ENCODE measurements around the gene OLFML1.

OLFML1 gene

DNA sequence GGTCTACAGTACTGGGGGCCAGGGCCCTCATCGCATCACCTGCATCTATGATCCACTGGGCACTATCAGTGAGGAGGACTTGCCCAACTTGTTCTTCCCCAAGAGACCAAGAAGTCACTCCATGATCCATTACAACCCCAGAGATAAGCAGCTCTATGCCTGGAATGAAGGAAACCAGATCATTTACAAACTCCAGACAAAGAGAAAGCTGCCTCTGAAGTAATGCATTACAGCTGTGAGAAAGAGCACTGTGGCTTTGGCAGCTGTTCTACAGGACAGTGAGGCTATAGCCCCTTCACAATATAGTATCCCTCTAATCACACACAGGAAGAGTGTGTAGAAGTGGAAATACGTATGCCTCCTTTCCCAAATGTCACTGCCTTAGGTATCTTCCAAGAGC, 24.7 kb downstream of the OLFML1 start:
- TF ChIP-seq, protein P1, sequence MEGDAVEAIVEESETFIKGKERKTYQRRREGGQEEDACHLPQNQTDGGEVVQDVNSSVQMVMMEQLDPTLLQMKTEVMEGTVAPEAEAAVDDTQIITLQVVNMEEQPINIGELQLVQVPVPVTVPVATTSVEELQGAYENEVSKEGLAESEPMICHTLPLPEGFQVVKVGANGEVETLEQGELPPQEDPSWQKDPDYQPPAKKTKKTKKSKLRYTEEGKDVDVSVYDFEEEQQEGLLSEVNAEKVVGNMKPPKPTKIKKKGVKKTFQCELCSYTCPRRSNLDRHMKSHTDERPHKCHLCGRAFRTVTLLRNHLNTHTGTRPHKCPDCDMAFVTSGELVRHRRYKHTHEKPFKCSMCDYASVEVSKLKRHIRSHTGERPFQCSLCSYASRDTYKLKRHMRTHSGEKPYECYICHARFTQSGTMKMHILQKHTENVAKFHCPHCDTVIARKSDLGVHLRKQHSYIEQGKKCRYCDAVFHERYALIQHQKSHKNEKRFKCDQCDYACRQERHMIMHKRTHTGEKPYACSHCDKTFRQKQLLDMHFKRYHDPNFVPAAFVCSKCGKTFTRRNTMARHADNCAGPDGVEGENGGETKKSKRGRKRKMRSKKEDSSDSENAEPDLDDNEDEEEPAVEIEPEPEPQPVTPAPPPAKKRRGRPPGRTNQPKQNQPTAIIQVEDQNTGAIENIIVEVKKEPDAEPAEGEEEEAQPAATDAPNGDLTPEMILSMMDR (IDR thresholded peaks at IDR 0.05; ENCODE audit: borderline replicate concordance, control extremely low read depth, extremely low read depth, insufficient read depth, missing control alignments), result no peak
- in situ Hi-C loops (cut with MboI; ENCODE audit: low sequenced_read_pairs, unreplicated experiment), result loop anchor here (25.0 kb wide), 1 partner anchor 477 kb away; the partner anchor contains the start of gene EIF3F
- DNase-seq (ENCODE audit: low spot score), result no peak

- TF ChIP-seq, protein P1 (IDR thresholded peaks at IDR 0.05; ENCODE audit: borderline replicate concordance, control extremely low read depth, extremely low read depth, insufficient read depth, missing control alignments), result no peak
- DNase-seq (ENCODE audit: low spot score), result no peak
- in situ Hi-C loops (cut with MboI; ENCODE audit: low sequenced_read_pairs, unreplicated experiment), result loop anchor here (25.0 kb wide), 1 partner anchor 476 kb away; the partner anchor contains the start of gene EIF3F
Observed at GRCh38 chr11:7511401-7511800, 26.1 kb downstream of the OLFML1 start.

DNA sequence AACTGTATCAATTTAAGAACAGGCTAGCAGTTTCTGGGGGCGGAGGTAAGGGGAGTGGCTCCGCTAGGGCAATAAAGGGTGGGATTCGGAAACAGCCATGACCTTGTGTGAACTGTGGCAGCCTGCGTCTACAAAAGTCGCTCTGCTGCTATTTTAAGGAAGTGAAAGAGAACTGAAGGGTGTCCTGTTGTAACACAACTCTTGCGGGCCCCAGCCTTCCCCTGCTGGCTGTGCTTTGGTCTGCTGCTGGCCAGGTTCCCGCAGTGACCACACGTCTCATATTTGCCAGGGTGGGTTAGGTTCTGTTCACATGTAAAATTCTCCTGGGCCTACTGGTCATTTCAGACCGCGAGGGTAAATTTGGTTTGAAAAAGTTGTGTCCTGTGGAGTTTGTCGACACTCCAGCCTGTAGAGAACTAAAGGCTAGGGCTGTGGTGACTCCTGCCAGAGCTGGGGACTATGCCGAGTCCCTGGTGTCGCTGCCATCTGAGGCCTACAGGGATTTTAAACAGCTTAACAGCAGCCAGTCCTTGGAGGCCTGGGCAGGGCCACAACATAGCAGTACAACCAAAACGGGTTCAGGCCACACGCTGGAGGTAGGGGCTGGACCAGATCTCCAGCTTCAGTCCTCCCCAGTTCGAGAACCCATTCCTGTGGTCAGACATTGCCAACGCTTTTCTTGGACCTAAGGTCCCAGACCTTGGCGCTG, 27.4 kb downstream of the OLFML1 start:
- in situ Hi-C loops (cut with MboI; ENCODE audit: low sequenced_read_pairs, unreplicated experiment), result loop anchor here (25.0 kb wide), 1 partner anchor 475 kb away; the partner anchor contains the start of gene EIF3F
- TF ChIP-seq, protein P1 (IDR thresholded peaks at IDR 0.05; ENCODE audit: borderline replicate concordance, control extremely low read depth, extremely low read depth, insufficient read depth, missing control alignments), result no peak
- DNase-seq (ENCODE audit: low spot score), result peak; percentile 85

DNA sequence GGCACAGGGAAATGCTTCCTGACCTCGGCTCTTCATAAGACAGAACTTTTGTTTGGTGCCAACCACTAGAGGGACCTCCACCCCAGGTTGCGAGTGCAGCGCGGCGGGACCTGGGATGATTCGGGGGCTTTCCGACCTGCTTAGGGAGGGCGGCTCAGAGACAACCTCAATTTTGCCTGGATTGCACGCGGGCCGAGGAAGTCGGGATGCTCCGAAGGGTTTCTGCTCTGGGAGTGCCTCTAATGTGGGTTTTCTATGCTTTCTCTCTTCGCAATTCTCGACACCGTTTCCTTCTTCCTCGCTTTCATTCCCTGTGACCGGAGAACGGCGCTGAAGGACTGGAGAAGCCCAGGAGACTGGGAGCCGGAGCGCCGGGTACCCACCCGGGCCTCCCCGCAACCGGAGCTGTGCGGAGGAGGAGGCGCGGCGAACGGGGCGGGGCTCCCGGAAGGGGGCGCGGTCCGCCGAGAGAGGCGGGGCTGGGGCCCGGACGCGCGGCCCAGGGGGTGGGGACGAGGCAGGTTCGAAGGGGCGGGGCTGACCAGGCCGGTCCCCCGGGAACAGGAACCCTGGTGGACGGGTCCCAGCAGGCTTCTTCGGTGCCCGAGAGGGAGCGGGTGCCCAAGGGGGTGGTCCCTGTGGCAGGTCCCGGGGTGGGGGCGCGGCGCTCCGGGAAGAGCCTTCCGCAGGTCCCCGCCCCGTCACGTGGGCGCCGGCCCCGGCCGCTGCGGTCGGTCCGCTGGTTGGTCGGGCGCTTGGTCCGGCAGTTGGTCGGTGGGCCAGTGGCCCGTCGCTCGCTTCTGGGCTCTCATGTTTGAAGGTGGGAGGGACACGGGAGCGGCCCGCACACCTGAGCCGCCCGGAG, 28.2 kb downstream of the OLFML1 start, which contains the start of gene PPFIBP2:
TSS of gene PPFIBP2 (plus strand) at position 766 of the 865 bp plus-strand sequence. CDS start 35,477 bp downstream, outside the sequence.
- in situ Hi-C loops (cut with MboI; ENCODE audit: low sequenced_read_pairs, unreplicated experiment), result loop anchor here (25.0 kb wide), 1 partner anchor 474 kb away; the partner anchor contains the start of gene EIF3F
- peak; percentile 94 for DNase-seq (ENCODE audit: low spot score)
- TF ChIP-seq, protein P1 (IDR thresholded peaks at IDR 0.05; ENCODE audit: borderline replicate concordance, control extremely low read depth, extremely low read depth, insufficient read depth, missing control alignments), result peak; percentile 48

- no peak for DNase-seq (ENCODE audit: low spot score)
- in situ Hi-C loops (cut with MboI; ENCODE audit: low sequenced_read_pairs, unreplicated experiment), result loop anchor here (25.0 kb wide), 1 partner anchor 473 kb away; the partner anchor contains the start of gene EIF3F
- TF ChIP-seq, protein P1 (IDR thresholded peaks at IDR 0.05; ENCODE audit: borderline replicate concordance, control extremely low read depth, extremely low read depth, insufficient read depth, missing control alignments), result no peak
Observed at GRCh38 chr11:7514099-7514591, 28.8 kb downstream of the OLFML1 start.

GRCh38 chr11:7515447-7515886, 30.2 kb downstream of the OLFML1 start:
- in situ Hi-C loops (cut with MboI; ENCODE audit: low sequenced_read_pairs, unreplicated experiment), result loop anchor here (25.0 kb wide), 1 partner anchor 472 kb away; the partner anchor contains the start of gene EIF3F
- TF ChIP-seq, protein P1 (IDR thresholded peaks at IDR 0.05; ENCODE audit: borderline replicate concordance, control extremely low read depth, extremely low read depth, insufficient read depth, missing control alignments), result no peak
- DNase-seq (ENCODE audit: low spot score), result no peak

Measured in GM13976 (cell line).